ENCODE results near the gene COL7A1. TPM values are rescaled to one million over a fixed set of nuclear protein-coding genes. Genes with fewer than 3 reads are reported as not detected.

COL7A1 gene
- total and polyA plus RNA-seq, 2 of the 13 experiments (the other 11 are each of a cell fraction or from before 2014, with no cell fraction given) = 2.7 to 11.7 TPM

- TF ChIP-seq DR1 (CRISPR knock-in tag; IDR thresholded peaks at IDR 0.05) (peak; percentile 85), ZNF883 (CRISPR knock-in tag; IDR thresholded peaks at IDR 0.05; ENCODE audit: not compliant biosample characterization) (peak; percentile 89), ISL2 (CRISPR knock-in tag; IDR thresholded peaks at IDR 0.05) (peak; percentile 65; the same call in 1 of the 2 replicates), HINFP (CRISPR knock-in tag; IDR thresholded peaks at IDR 0.05; ENCODE audit: low read depth) (peak; percentile 90; the same call in 1 of the 2 replicates), NR0B2 (CRISPR knock-in tag; IDR thresholded peaks at IDR 0.05) (peak; percentile 89), HNF4A (CRISPR knock-in tag; IDR thresholded peaks at IDR 0.05) (peak; percentile 25; the same call in 1 of the 2 replicates), SMYD3 (CRISPR knock-in tag; IDR thresholded peaks at IDR 0.05) (no peak), AGO1 (IDR thresholded peaks at IDR 0.05; ENCODE audit: low read depth, low read length, poor library complexity, severe bottlenecking) (peak; percentile 67), NCOR1 (IDR thresholded peaks at IDR 0.05; ENCODE audit: borderline replicate concordance, low read length) (no peak), ZNF17 (CRISPR knock-in tag; IDR thresholded peaks at IDR 0.05) (no peak), RNF219 (CRISPR knock-in tag; IDR thresholded peaks at IDR 0.05) (no peak), BRCA1 (CRISPR knock-in tag; IDR thresholded peaks at IDR 0.05) (0 out of 2 replicates have a peak, but pooled peaks have one; percentile 25), ZNF891 (CRISPR knock-in tag; IDR thresholded peaks at IDR 0.05) (no peak), TAF1 (CRISPR knock-in tag; IDR thresholded peaks at IDR 0.05) (peak; percentile 99), KDM4B (CRISPR knock-in tag; IDR thresholded peaks at IDR 0.05) (no peak; the same call in 1 of the 2 replicates), DMAP1 (CRISPR knock-in tag; IDR thresholded peaks at IDR 0.05) (peak; percentile 93), PPARG (CRISPR knock-in tag; conservative IDR thresholded peaks at IDR 0.05) (peak; percentile 41; the same call in 1 of the 2 replicates), ZNF260 (CRISPR knock-in tag; IDR thresholded peaks at IDR 0.05; ENCODE audit: borderline replicate concordance, low read depth) (0 out of 2 replicates have a peak, but pooled peaks have one; percentile 43), ZBTB2 (CRISPR knock-in tag; IDR thresholded peaks at IDR 0.05; ENCODE audit: low read depth) (no peak), ZNF274 (CRISPR knock-in tag; IDR thresholded peaks at IDR 0.05) (peak; percentile 54)
- TF ChIP-seq, protein P1, sequence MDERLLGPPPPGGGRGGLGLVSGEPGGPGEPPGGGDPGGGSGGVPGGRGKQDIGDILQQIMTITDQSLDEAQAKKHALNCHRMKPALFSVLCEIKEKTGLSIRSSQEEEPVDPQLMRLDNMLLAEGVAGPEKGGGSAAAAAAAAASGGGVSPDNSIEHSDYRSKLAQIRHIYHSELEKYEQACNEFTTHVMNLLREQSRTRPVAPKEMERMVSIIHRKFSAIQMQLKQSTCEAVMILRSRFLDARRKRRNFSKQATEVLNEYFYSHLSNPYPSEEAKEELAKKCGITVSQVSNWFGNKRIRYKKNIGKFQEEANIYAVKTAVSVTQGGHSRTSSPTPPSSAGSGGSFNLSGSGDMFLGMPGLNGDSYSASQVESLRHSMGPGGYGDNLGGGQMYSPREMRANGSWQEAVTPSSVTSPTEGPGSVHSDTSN (CRISPR knock-in tag; IDR thresholded peaks at IDR 0.05) = no peak
These were observed 14.2 kb upstream of the COL7A1 start, which contains the start of gene UQCRC1 (continued) for GRCh38 chr3:48609088-48610005.

All from HepG2 (cell line).